Measurements from ENCODE around the gene VDR.

DNA sequence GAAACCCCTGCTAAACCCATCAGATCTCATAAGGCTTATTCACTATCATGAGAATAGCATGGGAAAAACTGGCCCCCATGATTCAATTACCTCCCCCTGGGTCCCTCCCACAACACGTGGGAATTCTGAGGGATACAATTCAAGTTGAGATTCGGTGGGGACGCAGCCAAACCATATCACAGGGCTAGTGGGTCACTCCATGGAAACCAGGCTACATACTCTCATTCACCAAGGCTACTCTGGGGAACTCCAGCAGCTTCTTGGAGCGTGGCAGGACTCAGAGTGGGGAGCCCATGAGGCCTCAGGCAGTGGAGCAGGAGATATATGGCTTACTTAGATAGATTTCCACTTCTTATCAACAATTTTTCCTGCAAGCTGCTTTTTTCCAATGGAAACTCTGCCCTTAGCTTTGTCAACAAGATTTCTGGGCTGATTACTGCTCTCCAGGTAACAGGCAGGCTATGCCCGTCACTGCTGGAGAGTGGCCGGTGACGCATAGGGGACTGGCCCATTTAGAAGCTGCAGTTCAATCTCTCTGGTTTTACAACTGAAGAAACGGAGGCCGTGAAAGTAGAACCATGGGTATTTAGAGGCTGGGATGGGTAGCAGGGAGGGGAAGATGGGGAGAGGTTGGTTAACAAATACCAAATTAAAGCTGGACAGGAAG, 16.5 kb downstream of the VDR start:
- TF ChIP-seq EZH2 (optimal IDR thresholded peaks at IDR 0.05; ENCODE audit: low read depth, low read length): no peak
- TF ChIP-seq, protein P1, sequence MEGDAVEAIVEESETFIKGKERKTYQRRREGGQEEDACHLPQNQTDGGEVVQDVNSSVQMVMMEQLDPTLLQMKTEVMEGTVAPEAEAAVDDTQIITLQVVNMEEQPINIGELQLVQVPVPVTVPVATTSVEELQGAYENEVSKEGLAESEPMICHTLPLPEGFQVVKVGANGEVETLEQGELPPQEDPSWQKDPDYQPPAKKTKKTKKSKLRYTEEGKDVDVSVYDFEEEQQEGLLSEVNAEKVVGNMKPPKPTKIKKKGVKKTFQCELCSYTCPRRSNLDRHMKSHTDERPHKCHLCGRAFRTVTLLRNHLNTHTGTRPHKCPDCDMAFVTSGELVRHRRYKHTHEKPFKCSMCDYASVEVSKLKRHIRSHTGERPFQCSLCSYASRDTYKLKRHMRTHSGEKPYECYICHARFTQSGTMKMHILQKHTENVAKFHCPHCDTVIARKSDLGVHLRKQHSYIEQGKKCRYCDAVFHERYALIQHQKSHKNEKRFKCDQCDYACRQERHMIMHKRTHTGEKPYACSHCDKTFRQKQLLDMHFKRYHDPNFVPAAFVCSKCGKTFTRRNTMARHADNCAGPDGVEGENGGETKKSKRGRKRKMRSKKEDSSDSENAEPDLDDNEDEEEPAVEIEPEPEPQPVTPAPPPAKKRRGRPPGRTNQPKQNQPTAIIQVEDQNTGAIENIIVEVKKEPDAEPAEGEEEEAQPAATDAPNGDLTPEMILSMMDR (IDR thresholded peaks at IDR 0.05; ENCODE audit: low read length): no peak
